HUDEP-2 (cell line): ENCODE measurements around the gene RNF113B.

ENCODE experiments used
- DNase-seq, 76 experiments: peaks; one replicate each; lab custom pipeline; 2025; ENCODE audit not compliant: unreplicated experiment in 76 of 76; lab: John Stamatoyannopoulos, UW

Gene RNF113B

GRCh38 chr13:98204546-98204945, 27.5 kb upstream of the RNF113B start:
- DNase-seq = no peak

- DNase-seq = no peak
Observed at GRCh38 chr13:98203646-98204326, 26.7 kb upstream of the RNF113B start.

GRCh38 chr13:98201984-98202383, 24.9 kb upstream of the RNF113B start:
- DNase-seq = no peak

GRCh38 chr13:98201189-98201588, 24.1 kb upstream of the RNF113B start:
- no peak for DNase-seq

- no peak for DNase-seq
Observed at GRCh38 chr13:98200211-98200878, 23.3 kb upstream of the RNF113B start.

- DNase-seq = no peak
Observed at GRCh38 chr13:98199480-98199879, 22.4 kb upstream of the RNF113B start.

- DNase-seq = no peak
Observed at GRCh38 chr13:98198683-98199082, 21.6 kb upstream of the RNF113B start.

- DNase-seq = no peak
Observed at GRCh38 chr13:98195054-98195791, 18.2 kb upstream of the RNF113B start.

GRCh38 chr13:98192008-98192407, 14.9 kb upstream of the RNF113B start:
- no peak for DNase-seq

GRCh38 chr13:98190889-98191444, 13.9 kb upstream of the RNF113B start:
- DNase-seq = no peak

- peak in 2 of 76 experiments; percentile 2 to 9 for DNase-seq
Observed at GRCh38 chr13:98189841-98190505, 12.9 kb upstream of the RNF113B start.

GRCh38 chr13:98188544-98189166, 11.6 kb upstream of the RNF113B start:
- DNase-seq = no peak

- DNase-seq = no peak
Observed at GRCh38 chr13:98187965-98188261, 10.8 kb upstream of the RNF113B start.

GRCh38 chr13:98187155-98187964, 10.3 kb upstream of the RNF113B start:
- DNase-seq = peak in 2 of 76 experiments; percentile 6 to 7

- no peak for DNase-seq
Observed at GRCh38 chr13:98184792-98185191, 7.7 kb upstream of the RNF113B start.

- no peak for DNase-seq
Observed at GRCh38 chr13:98182589-98182988, 5.5 kb upstream of the RNF113B start.

- no peak for DNase-seq
Observed at GRCh38 chr13:98182153-98182552, 5.1 kb upstream of the RNF113B start.

- no peak for DNase-seq
Observed at GRCh38 chr13:98181111-98181815, 4.2 kb upstream of the RNF113B start.

GRCh38 chr13:98180092-98180491, 3.0 kb upstream of the RNF113B start:
- DNase-seq = no peak
